ENCODE measurements around the gene CFL1. TPM values are rescaled to one million over a fixed set of nuclear protein-coding genes. Genes with fewer than 3 reads are reported as not detected.

Gene CFL1
- total and polyA plus RNA-seq, 10 of the 15 experiments (the other 5 are each of a cell fraction or from before 2014, with no cell fraction given): 164 to 2,994 (median 1,500) TPM

GRCh38 chr11:65866509-65867283 lies 8.7 kb upstream of the CFL1 start:
- TF ChIP-seq ZBTB40 (IDR thresholded peaks at IDR 0.05; ENCODE audit: borderline replicate concordance): no peak
- no peak for TF ChIP-seq CHD4 (IDR thresholded peaks at IDR 0.05)
- TF ChIP-seq MAX (IDR thresholded peaks at IDR 0.05; ENCODE audit: low read depth, low read length): no peak
- no peak for TF ChIP-seq CUX1 (IDR thresholded peaks at IDR 0.05; ENCODE audit: insufficient replicate concordance, low read depth, low read length)
- TF ChIP-seq SKIL (IDR thresholded peaks at IDR 0.05; ENCODE audit: low read depth, poor library complexity, severe bottlenecking): no peak
- no peak for TF ChIP-seq SMARCA5 (IDR thresholded peaks at IDR 0.05)
- TF ChIP-seq IRF3 (IDR thresholded peaks at IDR 0.05): no peak
- TF ChIP-seq POLR2A (IDR thresholded peaks at IDR 0.05; ENCODE audit: low read depth, low read length): peak; percentile 62
- TF ChIP-seq RFX5 (IDR thresholded peaks at IDR 0.05; ENCODE audit: low read depth, low read length): no peak
- DNase-seq (ENCODE audit: low read depth, low spot score) (no peak), ATAC-seq (no peak), FAIRE-seq (no peak)
- Histone ChIP-seq H2AFZ (ENCODE audit: control insufficient read depth, low read depth, low read length) (no peak overlapping the region), H3K9me3 (replicated peaks; ENCODE audit: control insufficient read depth, insufficient read depth, low read length) (no peaks in the 10 kb centered on the region), H3K4me1 (ENCODE audit: control insufficient read depth, insufficient read depth, low read length) (peaks cover 15% of the 10 kb centered on the region), H3K27ac (ENCODE audit: control insufficient read depth, insufficient read depth) (no peak overlapping the region), H3K4me3 (no peak overlapping the region), H3K27me3 (replicated peaks in 1 of 2; ENCODE audit: control insufficient read depth in 2 of 2, insufficient read depth in 2 of 2, low read length in 1 of 2) (no peaks in the 10 kb centered on the region), H3K36me3 (ENCODE audit: control insufficient read depth in 2 of 2, insufficient read depth in 2 of 2, low read length in 1 of 2) (peaks cover 23 to 38% of the 10 kb centered on the region in 2 experiments), H3K4me2 (ENCODE audit: control insufficient read depth, insufficient read depth) (no peak overlapping the region), H3K79me2 (ENCODE audit: control insufficient read depth, insufficient read depth, low read length) (peaks cover 10% of the 10 kb centered on the region), H3K9ac (ENCODE audit: control insufficient read depth, insufficient read depth, low read length) (no peak overlapping the region), H4K20me1 (ENCODE audit: control insufficient read depth, insufficient read depth) (no peaks in the 10 kb centered on the region; the same call in 1 of the 2 replicates)
- POLR2A ChIA-PET: no interaction called here
- intact Hi-C loops (cut with micrococcal nuclease; ENCODE audit: unreplicated experiment) (no loop called here), in situ Hi-C loops (cut with MboI) (loop anchor here (25.0 kb wide), 1 partner anchor 1629 kb away; the partner anchor contains the start of genes DNAJC4, FKBP2, NUDT22 and PPP1R14B)
- RAD21 ChIA-PET (ENCODE audit: unreplicated experiment): no interaction called here
- SMC1A ChIA-PET (ENCODE audit: uncharacterized antibody, unreplicated experiment): no interaction called here
- no TSS peak for BruUV-seq (replicated peaks)
- 97% methylated on average over 21 of the region's 21 CpGs for WGBS (ENCODE audit: insufficient coverage, insufficient replicate concordance, low lambda C conversion rate, missing lambda C conversion rate)
- CTCF ChIA-PET: interaction anchor here (0.8 to 1.6 kb wide), 2 partner anchors 18 to 23 kb away, joined by 3 read pairs; no protein-coding TSS in a partner anchor

Measured in GM12878 (cell line).